ENCODE measurements around the gene PIGC.
A peak's percentile ranks its signal among the peaks of the same experiment; 100 is the strongest.

Gene PIGC

DNA sequence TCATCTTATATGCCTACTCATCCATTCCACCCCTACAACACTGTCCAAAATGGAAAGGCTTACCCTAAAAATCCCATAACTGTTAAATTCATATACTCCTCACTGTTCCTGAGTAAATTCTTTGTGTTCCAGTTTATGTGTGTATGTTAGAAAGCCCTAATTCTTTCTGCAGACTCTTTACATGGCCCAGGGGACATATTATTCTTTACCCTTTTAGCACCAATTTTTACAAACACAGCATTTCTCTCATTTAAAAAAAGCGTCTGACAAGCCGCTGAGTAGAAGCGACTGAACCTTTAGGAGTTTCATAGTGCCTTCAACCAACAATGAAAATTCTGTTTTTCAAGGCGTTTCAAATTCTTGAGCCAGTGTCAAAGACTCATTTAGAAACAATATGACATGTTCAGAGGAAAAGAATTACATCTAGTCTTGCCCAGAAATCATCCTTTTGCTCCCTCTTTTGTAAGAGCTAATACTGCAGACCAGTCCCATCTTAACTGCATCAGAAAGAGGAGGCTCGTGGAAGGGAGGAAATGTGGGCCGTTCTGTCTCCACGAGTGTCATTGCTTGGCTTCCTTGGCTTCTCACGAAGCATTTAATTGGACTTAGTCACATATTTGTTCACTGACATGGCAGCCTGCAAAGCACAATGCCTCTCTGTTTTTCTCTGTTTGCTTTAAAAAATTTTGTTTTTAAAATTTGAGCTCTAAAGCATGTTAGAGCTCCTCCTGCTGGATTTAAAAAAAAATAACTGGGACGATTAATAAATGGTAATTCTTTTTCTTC is 44.7 kb downstream of the PIGC start:
- DNase-seq: peak; percentile 58

DNA sequence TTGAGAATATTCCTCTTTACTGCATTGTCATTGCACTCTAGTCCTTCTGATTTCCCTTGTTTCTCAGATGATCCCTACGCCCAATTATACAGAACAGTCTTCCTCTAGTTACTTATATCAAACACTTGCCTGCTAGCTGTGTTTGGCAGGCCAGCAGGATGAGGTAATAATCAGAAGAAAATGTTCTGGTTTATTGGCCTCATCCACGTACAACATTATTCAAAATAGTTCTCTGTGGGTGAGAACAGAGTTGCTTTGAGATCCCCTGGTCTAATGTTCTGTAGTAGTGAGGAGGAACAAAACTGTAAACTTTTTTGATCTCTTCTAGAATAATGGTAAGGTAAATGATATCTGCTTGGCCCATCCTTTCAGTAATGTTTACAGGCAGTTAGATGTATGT is 45.7 kb downstream of the PIGC start:
- no peak for DNase-seq

DNA sequence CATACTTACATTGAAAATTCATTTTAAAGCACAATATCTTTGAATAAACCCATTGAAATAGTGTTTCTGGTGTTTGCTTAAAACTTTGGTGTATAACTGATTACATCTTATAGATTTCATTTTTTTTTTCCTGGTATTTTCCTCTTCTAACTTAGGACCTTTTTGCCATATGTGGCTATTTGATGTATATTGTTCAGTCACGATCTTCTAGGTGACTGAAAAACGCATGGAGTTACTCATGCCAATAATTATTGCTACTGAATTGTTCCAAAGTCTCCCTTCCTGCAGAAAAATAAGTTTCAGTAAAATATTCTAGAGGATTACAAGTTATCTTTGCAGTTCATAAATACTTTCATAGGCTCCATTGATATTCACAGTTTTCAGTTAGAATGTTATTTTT is 46.2 kb downstream of the PIGC start:
- DNase-seq: no peak

DNA sequence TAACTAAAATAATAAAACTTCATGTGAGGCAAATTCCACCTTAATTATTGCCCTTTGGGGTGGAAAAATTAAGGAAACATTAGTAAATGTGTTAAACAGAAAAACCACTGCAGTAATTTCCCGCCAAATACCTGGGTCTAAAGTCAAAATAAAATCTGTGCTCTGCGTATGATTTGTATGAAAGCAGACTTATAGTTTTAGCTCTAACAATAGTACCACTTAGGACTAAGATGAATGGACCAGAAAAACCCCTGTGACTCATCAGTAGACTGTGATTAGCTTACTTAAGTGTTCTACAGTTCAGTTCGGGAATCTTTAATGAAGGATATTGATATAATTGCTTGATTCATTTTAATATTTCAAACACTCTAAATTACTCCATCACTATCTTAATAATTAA is 46.6 kb downstream of the PIGC start:
- no peak for DNase-seq

GRCh38 chr1:172395576-172395975 is 48.3 kb downstream of the PIGC start:
- DNase-seq: no peak

DNA sequence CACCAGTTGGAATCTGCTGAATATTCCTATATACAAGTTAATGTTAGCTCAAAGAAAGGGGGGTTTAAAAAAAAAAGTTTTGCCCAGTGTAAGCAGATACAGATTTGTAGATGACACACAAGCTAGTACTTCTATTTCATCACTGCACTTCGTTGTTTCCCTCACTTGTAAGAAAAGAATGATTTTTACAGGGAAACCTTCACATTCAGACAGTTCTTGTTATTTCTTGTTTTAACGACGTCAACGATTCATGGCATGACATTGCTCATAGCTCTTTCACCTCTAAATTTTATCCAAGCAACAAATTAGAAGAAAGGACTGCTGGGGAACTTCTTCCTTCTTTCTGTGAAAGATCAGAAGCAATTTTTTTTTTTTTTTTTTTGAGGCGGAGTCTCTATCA is 49.1 kb downstream of the PIGC start:
- DNase-seq: no peak

DNA sequence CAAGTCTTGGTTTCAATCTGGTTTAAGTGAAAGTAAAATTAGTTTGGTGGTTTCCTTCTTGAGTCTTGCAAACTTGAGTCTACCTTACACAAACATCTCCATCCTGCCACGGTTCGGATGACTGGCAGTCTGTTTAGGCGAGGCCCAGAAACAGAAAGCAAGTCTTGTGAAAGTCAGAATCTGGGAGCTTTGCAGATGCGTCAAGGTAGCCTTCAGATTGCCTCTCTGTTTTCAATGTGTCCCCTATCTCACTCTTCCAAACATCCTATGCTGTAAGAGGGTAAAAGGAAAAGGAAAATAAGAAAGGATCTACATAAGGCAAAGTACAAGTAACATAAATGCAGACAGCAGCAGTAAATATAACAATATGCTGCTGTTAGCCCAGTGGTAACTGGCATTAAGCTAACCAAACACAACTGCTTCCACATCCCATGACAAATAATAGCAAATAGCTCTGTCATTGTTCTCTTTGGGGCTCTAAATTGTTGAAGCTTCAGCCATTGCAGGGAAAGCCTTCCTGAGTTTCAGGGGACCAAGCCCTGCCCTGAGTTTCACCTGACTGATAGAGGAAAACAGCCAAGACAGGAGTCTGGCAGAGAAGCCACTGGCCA is 49.6 kb downstream of the PIGC start:
- DNase-seq: no peak

DNA sequence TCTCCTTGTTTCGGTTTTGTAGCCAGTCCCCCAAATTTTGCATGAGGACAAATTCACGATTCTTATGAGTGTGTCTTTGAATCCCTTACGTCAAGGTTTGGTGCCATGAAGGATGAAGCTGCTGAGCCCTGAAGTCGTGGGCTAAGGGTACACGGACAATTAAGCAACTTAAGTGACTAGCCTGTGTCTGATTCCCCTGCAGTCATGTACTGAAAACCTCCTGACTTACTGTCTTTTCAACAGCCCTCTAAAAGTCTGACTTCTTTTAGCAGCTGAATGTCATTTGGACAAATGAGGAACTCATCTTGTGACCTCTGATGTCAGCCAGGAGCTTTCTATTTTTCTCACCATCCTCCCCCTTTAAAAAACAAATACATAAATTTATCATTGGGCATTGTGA is 50.5 kb downstream of the PIGC start:
- no peak for DNase-seq

GRCh38 chr1:172391976-172392375 is 51.9 kb downstream of the PIGC start:
- DNase-seq: no peak
